Neural progenitor cell (in vitro differentiated cells): ENCODE measurements around the gene SLC17A9.

Experiments
- CTCF ChIP-seq: fragments of 200-600 bp; sonication (generic); IDR thresholded peaks from 2 replicates; pipeline ENCODE4 v1.5.1; 2017; ENCODE audit warnings: antibody characterized with exemption, mild to moderate bottlenecking
- EZH2phosphoT487 ChIP-seq: fragments of 200-600 bp; sonication (generic); IDR thresholded peaks from 2 replicates; pipeline ENCODE4 v1.6.1; 2017; ENCODE audit warnings: antibody characterized with exemption

- no peak for TF ChIP-seq CTCF
- no peak for TF ChIP-seq EZH2phosphoT487
Observed at GRCh38 chr20:62942456-62942855, 10.1 kb upstream of the SLC17A9 start.
